Stimulated activated CD4-positive, alpha-beta T cell treated with anti-CD3 and anti-CD28 coated beads, Interleukin-15, amount 100 ng/mL, for 48 hours (primary cell): ENCODE measurements around the gene AFAP1L2.

ENCODE experiments used
- DNase-seq, 2 donors: peaks; one replicate each; pipeline ENCODE4 v3.0.0-alpha.2; 2020; ENCODE audit warnings: low read depth in 2 of 2

Gene AFAP1L2

DNA sequence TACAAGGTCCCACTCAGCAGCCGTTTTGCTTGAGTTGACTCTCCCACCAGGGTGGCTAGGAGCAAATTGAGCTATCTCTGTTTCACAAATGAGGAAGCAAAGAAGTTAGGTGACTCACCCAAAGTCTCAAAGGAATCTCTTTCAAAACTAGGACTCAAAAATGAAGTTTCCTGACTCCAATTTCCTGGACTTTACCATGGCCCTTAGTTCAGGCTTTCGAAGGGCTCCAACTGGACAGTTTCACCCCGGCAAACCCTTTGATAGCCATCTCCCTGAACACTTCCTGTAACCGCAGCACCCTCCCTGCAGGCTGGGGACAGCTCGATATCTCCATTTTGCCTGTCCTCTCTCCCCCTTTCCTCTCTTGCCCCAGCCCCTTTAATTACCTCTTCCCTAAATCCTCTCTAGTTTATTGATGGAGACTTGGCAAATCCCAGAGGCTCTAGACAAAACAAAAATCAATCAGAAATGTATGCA, 4.7 kb upstream of the AFAP1L2 start:
- DNase-seq: no peak

DNA sequence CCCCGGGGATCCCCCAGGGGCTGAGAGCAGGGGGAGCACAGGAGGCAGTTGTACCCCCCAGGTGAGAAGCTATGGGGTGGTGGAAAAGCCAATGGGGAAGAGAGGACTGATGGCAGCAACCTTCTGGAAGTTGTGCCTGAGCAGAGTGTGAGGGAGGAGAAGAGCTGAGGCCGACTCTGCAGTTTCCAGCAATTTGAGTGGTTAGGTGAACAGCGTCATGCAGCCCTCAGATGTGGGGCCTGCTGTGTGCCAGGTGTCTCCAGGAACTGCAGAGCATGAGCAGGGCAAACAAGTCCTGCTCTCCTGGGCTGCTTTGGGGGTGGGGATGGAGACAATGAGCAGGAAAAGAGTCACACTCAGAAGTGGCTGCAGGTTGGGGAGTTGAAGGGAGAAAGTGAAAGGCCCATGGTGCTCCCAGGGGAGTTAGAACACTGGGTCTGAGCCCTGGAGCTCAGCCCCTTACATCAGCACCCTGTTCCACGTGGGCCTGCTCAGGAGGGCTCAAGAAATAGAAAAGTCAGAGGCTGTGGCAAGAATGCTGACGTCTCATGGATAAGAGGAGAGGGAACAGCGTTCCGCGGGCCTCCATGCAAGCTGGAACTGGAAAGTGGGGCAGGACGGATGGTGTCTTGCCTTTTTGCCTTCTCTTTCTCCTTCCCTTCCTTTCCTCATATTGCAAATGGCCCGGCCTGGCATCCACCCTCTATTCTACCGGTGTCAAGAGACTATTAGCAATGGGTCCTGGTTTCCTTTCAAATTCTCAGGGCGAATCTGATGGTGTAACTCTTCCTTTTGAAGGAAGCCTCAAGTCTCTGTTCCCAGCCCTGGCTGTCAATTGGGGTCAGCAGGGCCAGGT, 4.0 kb upstream of the AFAP1L2 start:
- no peak for DNase-seq

DNA sequence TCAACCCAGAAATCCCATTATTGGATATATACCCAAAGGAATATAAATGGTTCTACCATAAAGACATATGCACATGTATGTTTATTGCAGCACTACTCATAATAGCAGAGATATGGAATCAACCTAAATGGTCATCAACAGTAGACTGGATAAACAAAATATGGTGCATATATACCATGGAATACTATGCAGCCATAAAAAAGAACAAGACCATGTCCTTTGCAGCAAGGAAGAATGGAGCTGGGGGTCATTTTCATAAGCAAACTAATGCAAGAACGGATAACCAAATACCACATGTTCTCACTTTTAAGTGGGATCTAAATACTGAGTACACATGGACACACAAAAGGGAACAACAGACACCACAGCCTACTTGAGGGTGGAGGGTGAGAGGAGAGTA, 2.2 kb upstream of the AFAP1L2 start:
- no peak for DNase-seq

DNA sequence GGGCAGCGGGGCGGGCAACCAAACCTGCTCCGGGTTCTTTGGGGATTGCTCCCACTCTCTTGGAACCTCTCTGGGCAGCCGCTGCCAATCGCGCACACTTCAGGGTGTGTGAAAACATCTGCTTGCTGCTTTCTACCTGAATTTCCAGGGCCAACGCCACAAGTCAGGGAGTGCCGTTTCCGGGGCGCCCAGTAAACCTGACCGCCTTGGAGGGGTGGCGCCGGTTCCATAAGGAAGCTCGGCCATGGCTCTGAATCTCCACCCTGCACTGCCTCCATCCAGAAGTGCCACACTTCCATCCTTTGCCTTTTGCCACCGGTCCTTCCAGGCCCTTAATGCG, 679 bp upstream of the AFAP1L2 start:
- no peak for DNase-seq

DNA sequence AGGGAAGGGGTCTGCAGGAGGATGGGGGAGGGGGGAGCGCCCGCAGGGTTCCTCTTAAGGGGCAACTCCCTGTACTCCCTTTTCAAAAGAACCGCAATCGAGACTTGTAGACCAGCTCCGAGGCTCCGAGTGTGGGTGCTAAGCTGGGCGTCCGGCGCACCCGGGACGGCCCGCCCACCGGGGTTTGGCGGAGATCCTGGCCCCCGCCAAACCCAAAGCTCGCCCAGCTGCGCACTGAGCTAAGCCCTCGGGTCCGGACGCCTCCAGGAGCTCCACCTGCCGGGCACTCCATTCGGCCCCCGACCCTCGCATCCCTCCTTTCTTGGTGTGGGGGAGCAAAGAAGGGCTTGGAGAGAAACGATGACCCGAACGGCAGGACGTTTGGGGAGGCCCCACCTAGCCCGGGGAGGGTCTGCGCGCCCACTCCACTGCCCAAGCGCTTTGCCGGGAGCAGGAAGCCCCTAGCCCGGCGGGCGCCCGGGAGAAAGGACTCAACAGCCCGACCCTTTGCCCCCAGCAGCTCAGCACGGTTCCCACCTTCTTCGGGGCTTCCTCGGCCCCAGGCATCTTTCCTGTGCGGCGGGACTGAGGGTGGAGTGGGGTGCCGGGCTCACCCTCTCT, 651 bp downstream of the AFAP1L2 start:
- DNase-seq: no peak

DNA sequence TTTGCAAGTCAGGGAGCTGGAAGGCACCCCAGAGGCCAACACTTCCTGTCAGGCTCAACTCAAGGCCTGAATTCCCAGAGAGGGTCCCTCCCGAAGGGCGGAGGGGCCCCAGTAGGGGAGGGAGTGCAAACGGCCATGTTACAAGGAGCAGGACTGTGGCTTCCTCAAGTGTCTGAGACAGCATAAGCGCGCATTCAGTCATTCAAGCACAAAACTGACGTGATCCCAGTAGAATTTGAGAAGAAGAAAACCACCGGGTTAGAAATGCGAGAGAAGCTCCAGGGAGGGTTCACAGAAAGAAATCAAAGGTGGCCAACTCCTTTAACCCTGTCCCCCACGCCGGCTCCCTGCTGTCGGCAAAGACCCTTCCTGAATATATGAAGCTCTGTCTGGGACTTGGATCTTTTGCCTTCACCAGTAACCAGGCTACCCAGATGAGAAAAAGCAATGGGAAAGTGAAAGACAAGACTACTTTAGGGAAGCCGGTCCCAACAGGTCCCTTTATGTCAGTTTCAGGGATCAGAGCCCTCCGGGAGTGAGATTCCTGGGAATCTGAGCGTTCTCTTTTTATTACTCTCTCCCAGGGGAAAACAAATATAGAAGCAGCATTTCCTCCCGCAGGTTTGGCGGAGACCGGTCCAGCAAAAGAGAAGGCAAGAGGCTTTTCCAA, 1.3 kb downstream of the AFAP1L2 start:
- no peak for DNase-seq

DNA sequence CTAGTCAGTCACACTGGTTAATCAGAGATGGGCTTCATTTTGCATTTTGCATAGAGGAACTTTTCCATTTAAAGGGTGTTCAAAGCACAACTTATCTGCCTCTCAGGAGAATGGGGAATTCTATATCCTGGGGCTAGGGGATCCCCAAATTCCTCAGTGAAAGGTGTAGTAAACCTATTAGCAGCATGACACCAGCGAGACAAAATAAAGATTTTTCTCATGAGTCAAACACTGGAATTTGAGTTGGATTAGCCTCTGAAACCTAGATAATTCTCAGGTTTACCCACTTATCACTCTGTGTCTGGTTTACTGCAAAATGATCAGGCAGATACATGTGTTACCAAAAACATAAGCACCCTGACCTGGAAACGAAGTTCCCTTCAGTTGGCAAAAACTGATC, 2.1 kb downstream of the AFAP1L2 start:
- DNase-seq: no peak

DNA sequence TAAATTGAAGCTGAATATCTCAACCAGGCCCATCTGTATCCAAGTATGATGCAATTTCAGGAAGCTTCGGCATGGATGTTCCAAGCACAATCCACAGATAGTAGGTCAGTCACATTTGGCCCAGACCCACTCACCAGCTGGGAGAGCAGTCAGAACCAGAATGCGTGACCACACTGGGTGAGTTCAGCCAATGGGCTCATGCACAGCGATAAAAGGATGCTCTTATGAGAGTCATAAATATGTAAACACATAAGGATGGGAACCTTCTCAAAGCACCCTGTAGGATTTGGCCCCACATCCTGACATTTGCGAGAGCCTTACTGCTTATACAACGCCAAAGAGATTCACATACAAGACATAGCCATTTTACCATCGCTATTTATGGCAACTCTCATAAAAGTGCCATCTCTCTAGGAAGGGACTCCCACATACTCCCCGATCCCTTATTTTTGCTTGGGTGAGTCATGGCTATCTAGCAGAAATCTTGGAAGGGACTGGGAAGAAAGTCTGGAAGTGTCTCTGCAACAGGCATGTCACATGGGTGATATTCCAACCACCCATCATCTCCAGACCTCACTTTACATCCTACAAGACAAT, 3.0 kb downstream of the AFAP1L2 start:
- no peak for DNase-seq

DNA sequence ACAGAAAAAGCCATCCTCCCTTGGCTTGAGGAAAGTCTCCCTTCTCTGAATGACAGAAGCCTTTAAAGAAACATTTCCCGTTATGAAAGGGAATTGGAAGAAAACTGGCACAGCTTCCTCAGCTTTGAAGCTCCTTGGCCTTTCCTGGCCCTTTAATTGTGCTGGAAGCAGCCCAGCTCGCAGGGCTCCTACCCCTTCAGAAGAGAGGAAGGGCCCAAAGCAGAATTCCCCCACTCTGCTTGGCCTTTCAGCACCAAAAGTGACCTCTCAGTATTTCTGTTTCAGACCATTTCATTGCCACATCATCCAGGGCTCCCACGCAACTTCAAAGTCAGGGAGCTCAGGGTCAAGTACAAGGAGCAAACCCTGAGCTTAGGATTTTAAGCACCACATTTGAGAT, 4.2 kb downstream of the AFAP1L2 start:
- no peak for DNase-seq

DNA sequence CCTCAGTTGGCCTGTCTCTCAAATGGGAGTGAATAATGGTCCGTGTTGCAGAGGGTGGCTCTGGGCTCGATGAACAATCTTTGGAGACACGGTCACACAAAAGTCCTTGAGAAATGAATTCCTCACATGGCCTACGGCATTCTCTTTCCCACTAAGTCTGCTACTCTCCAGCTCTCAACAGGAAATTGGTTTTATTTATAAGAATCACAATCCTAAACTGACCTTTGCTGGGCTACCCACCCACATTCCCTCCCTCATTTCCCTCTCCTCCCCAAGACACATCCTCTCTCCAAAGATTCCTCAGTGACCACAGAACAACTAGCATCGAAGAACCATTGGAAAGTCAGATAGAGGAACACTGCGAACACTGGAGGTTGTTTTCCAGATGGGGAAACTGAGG, 4.7 kb downstream of the AFAP1L2 start:
- DNase-seq: no peak

DNA sequence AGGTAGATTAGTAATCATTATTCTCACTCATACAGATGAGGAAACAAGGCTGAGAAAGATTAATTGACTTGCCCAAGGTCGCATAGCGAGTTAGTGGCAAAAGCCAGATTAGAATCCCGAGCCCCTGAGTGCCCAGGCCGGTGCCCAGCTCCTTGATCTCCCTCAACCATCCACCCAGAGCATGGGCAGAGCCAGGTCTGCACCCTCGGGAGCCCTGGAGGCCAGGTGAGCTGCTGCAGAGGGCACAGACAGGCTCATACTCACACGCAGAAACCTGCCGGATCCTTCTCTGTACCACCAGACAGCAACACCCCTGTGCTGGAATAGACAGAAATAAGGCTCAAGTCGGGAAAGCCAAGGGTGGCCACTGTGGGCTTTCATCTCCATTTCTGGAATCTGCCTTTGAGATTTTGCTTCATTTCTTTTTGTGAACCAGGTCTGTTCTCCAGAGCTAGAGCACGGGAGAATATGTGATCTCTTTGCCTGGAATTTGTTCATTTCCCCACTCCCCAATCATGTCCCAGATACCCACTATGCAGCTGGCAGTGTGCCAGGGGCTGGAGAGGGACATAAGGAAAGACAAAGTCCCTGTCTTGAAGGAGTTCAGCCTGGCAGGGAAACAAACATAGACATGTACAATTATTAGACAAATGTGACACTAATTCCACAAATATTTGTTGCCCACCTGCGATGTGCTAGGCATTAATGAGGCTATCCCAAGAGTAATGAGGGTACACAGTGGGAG, 5.5 kb downstream of the AFAP1L2 start:
- DNase-seq: no peak

DNA sequence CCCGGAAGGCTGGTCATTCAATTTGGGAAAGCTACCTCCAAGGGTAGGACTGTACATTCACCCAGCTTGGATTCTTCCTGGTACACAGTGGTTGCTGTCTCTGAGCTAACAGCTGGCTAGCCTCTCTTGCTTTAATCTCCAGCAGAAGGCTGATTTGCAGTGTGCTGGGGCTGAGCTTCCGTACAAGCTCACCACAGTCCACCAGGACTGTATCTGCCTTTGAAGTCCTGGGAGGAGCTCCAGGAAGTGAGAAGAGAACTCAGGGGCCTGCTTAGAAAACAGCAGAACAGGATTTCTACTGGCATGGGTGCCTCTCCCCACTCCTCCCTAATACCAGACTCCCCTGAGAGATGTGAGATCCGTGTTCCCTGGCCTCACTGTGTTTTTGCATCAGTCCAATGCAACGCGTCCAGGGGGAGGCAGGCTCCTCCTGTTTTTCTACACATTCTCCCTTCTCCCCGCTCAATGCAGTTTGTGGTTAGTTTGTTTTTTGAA, 6.6 kb downstream of the AFAP1L2 start:
- no peak for DNase-seq

DNA sequence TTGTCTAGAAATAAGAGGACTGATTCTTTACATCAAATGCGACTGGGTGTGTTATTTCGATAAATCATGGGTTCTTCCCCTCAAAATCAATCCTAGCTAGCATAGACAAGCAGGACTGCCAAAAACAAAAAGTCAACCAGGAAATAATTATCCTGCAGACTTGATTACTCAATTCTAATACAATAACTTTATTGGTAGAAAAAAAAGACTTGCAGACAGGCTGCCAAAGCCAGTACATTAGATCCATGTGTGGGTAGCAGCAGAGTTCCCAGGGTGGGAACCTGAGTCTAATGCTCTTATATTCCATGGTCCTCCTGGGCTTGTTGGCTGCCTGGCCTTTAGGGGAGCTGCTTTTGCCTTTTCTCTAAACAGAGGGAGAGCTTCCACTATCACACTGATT, 7.8 kb downstream of the AFAP1L2 start:
- DNase-seq: no peak

DNA sequence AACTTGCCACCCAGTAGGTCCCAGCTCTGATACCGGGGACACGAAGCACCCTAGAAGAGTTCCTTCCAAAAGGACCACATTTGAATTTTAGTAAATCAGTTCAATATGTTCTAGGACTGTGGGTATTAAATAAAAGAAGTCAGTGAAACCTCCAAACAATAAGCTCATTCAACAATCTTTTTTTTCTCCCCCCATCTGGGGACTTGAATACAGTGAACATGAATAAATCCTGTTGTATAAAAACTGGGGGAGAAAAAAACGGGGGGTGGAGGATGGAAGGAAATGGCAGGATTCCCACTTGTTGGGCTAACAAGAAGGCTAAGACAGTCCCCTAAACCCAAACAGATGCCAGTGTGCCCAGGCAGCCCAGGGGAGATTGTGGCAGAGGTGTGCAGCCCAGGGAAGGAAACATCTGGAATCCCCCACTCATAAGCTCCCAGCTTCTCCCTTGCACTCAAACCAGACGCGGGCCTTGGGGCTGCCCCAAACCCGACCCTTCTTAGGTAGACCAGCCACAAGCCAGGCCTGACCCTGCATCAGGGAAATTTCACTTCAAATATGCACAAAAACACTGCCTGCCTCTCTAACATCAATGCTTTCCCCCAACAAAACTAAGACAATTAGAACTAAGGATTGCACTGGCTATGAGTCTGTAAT, 8.8 kb downstream of the AFAP1L2 start:
- no peak for DNase-seq

DNA sequence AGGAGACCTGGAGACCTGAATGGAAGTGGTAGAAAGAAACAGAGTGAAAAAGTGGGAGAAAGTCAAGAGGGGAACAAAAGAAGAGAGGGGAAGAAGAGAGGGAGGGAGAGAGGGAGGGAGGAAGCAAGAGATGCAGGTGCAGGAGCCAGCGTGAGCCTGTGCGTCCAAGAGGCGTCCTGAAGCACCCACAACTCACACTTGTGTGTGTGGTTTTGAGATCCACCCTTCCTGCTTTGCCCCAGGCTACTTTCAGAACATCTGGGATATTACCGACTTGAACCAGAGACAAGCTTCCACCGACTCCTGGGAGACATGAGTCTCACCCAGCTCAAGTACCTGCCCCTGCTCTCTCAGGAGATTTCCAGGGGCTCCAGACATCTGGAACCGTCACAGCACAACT, 9.8 kb downstream of the AFAP1L2 start:
- no peak for DNase-seq

DNA sequence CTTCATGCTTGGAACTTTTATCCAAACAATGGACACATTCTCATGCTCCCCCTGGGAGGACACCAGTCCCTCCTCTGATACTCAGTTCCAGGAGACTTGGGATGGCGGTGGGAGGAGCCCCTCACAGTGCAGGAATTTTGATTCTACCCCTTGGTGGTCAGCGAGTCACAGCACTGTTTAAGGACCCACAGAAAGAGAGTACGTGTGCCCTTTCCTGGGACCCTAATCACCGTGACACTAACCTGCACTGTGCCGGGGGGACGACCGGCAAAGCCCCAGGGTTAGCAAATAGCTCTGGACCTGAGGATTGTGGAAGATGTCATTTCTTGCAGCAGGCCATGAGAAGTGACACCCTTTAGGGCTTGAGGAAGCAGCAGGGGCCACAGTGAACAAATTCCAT, 10.4 kb downstream of the AFAP1L2 start:
- DNase-seq: no peak

DNA sequence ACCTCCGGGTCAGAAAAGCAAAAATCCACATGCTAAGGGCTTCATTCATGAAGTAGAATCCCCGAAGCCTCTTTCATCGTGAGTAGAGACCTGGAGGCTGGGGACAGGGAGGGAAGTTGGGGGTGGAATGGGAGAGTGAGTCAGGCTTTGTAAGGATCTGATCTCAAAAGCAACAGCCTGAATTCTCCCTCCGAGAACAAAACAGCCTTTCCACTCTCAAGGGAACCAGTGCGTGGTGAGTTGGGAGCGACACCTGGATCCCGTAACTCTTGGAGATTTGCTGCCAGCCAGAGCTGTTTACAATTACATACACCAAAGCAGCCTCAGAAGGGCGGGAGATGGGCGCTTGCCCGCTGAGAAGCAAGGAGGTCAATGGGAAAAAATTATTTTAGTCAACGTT, 10.8 kb downstream of the AFAP1L2 start:
- no peak for DNase-seq

DNA sequence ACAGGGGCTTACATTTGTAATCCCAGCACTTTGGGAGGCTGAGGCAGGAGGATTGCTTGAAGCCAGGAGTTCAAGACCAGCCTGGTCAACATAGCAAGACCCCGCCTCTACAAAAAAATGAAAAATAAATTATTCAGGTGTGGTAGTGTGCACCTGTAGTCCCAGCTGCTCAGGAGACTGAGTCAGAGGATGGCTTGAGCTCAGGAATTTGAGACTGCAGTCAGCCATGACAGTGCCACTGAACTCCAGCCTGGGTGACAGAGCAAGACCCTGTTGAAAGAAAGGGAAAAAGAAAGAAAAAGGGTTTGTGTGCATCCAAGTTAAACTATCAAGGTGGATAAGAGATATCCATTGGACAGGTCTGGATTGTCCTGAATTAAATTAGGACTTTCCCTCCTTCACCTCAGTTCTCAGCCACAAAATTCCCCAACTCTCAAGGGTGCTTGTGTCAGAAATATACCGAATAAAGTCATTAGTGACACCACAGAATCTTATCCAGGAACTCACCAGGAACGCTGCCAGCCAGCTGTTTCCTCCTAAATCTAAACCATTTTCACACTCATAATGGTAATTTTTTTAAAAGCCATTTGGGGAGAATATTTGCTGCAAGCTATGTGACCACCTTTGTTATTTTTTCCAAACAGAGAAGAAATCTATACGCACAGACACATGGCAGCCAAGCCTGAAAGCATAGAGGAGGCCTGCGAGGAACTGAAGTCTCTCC, 12.0 kb downstream of the AFAP1L2 start:
- DNase-seq: no peak

DNA sequence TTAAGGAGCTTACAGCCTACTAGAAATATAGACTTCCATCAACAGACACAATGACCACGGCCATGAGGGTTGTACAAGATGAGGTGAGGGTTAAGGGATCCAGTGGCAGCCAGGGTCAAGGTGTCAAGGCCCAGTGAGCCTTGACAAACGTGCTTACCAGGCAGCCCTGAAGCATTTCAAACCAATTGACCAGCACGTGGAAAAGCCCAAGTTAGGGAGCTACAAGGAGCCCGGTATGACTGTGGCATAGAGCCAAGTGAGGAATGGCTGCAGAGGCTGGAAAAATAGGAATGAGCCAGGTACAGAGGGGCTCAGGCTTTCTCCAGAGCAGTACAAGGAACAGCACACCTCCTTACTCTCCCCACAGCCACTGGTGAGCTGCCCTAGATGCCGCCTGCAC, 12.7 kb downstream of the AFAP1L2 start:
- DNase-seq: no peak

DNA sequence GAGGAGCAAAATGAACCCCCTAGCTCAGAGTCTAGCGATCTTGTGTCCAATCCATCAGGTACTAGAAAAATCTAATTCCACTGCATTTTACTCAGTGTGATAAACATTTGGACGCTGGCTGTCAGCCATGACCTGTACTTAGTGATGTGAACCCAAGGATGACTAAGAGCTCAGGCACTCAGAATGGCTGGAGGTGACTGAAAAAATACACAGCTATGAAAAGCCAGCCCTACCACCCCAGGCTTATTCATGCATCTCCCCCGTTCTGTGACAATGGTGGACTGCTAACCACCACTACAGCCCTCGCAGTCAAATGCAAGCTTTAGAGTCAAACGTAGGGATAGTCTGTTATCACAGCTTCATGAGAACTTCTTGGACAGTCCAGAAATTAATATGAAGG, 14.9 kb downstream of the AFAP1L2 start:
- no peak for DNase-seq

DNA sequence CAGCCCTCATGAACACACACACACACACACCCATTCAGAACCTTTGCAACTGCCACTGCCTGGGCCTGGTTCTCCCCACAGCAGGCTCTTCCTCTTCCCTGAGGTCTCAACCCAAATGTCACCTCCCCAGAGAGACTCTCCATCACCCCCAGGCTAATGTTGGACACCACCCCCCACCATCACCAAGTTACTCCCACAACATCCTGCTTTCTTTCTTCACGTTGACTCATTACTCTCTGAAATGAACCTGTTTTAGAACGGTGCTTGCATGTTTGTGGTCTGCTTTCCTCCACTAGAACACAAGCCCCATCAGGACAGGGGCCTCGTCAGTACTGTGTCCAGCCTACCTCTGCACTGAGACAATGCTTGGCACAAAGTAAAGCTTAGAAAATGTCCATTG, 16.0 kb downstream of the AFAP1L2 start:
- DNase-seq: no peak
